C4-2B (cell line): ENCODE data around the gene MEP1A.
"Not testable (repeated sequence)": the region's sequence is repeated elsewhere in the genome, so short reads cannot be mapped to it uniquely, and the experiment has no call there.

Experiments used
- H3K27ac ChIP-seq: fragments of 450-650 bp; 2 replicates; pipeline ENCODE4 v1.5.1; 2017
- ZFX ChIP-seq: fragments of 450-650 bp; IDR thresholded peaks from 2 replicates; pipeline ENCODE4 v1.6.1; 2017
- TF ChIP-seq, protein P1 (sequence below): fragments of 450-650 bp; conservative IDR thresholded peaks from 2 replicates; pipeline ENCODE4 v1.5.1; 2017; ENCODE audit warnings: mild to moderate bottlenecking

Gene MEP1A

DNA sequence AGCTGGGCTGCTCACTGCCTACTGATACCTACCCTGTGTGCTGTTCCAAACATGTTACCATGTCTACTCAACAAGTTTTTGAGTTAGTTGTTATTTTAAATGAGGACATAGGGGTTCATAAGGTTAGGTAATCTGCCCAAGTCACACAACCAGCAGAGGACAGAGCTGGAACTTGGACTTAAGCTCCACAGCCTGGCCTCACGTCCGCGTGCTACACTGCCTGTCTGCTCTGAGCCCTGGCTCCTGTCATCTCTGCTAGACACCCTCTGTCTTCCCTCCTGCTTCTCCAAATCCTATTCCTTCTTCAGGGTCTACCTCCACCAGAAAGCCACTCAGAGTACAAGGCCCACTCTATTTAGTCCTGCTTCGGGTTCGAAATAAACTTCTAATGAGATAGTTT, 28.2 kb upstream of the MEP1A start:
- no peak overlapping the region for H3K27ac ChIP-seq
- TF ChIP-seq, protein P1, sequence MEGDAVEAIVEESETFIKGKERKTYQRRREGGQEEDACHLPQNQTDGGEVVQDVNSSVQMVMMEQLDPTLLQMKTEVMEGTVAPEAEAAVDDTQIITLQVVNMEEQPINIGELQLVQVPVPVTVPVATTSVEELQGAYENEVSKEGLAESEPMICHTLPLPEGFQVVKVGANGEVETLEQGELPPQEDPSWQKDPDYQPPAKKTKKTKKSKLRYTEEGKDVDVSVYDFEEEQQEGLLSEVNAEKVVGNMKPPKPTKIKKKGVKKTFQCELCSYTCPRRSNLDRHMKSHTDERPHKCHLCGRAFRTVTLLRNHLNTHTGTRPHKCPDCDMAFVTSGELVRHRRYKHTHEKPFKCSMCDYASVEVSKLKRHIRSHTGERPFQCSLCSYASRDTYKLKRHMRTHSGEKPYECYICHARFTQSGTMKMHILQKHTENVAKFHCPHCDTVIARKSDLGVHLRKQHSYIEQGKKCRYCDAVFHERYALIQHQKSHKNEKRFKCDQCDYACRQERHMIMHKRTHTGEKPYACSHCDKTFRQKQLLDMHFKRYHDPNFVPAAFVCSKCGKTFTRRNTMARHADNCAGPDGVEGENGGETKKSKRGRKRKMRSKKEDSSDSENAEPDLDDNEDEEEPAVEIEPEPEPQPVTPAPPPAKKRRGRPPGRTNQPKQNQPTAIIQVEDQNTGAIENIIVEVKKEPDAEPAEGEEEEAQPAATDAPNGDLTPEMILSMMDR = no peak
- TF ChIP-seq ZFX = no peak

DNA sequence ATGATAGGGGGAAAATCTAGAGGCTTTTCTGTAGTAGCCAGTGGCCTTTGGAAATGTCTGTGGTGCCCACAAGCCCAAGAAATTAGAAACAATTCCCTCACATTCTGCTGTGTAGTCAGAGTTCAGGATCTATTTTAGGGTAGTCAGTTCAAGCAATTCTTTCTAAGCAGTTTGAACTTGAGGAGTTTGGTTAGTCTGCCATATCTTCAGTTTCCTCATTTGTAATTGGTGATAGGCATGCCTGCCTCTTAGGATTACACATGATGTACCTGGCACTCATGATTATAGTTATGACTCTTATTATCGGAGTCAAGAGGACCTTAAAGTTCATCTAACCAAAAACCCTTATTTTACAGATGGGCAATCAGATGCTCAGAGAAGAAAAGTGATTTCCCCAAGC, 21.2 kb upstream of the MEP1A start:
- TF ChIP-seq, protein P1 = no peak
- no peak for TF ChIP-seq ZFX
- H3K27ac ChIP-seq = no peak overlapping the region

DNA sequence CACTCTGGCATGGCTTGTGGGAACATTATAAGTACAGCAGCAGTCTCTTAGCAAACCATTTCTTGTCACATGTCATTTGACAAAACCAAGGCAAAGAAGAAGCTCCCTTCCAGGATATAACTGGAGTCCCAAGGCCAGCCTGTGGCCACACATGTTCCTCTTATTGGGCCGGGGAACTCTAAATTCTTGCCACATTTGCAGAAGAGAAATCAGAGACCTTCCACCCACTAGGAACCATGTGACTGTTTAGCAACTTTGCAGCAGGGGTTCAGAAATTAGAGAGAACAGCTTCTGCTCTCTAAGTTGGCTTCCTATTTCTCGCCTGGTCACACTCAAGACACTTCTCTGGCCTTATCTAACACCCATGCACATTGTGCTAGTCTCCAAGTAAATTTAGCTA, 20.4 kb upstream of the MEP1A start:
- no peak overlapping the region for H3K27ac ChIP-seq
- TF ChIP-seq, protein P1 = no peak
- no peak for TF ChIP-seq ZFX

DNA sequence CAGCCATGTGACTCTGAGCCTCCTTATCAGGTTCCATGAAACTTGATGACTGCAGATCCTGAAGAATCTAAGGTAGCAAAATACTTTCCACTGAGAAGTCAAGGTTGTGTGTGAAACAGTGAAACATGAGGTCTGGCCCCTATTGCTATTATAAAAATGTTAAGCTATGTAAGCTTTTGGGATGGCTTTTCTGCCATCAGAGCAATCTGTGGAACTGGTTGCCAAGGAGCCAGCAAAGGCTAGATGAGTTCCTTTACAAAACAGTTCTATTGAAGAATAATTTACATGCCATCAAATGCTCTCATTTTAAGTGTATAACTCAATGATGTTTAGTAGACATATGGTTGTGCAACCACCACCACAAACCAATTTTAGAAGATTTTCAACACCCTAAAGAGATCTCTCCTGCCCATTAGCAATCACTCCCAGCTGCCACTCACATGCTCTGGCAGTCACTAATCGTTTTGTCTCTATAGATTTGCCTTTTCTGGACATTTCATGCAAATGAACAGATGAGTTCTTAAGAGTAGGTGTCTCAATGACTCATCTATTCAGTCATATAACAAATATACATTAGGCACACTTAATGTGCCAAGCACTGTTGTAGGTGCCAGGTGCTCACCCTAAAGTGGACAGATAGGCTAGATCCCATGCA, 19.9 kb upstream of the MEP1A start:
- H3K27ac ChIP-seq = no peak overlapping the region
- TF ChIP-seq, protein P1 = no peak
- no peak for TF ChIP-seq ZFX

DNA sequence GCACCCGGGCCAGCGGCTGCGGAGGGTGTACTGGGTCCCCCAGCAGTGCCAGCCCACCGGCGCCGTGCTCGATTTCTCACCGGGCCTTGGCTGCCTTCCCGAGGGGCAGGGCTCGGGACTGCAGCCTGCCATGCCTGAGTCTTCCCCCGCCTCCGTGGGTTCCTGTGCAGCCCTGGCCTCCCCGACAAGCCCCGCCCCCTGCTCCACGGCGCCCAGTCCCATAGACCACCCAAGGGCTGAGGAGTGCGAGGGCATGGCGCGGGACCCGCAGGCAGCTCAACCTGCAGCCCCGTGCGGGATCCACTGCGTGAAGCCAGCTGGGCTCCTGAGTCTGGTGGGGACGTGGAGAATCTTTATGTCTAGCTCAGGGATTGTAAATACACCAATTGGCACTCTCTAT, 18.5 kb upstream of the MEP1A start:
- H3K27ac ChIP-seq = not testable (repeated sequence)

DNA sequence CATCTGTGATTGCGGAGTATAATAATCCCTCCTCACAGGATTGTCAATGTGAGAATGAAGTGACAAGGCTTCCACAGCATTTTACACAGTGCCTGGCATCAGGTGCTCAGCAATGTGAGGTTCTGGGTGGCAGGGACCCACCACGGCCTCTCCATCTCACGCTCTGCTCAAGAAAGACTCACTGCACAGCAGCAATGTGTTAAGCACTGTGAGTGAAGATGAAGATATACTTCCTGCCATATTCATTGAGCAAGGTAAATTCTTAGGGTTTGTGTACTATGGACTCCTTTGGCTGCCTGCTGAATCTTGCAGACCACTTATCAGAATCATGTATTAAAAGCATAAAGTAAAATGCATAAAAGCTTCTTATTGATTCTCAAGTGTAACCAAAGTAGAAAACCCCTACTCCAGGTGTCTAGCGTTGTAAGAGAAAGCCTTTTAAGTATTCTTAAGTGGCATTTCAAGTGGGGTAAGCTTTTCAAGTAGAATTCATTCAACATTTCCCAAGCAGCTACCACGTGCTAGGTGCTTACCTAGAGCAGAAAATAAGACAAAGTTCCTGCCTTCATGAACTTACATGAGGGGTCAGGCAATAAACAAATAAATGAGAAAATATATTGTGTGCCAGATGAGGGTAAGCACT, 17.0 kb upstream of the MEP1A start:
- TF ChIP-seq ZFX = no peak
- TF ChIP-seq, protein P1 = no peak
- H3K27ac ChIP-seq = no peak overlapping the region

DNA sequence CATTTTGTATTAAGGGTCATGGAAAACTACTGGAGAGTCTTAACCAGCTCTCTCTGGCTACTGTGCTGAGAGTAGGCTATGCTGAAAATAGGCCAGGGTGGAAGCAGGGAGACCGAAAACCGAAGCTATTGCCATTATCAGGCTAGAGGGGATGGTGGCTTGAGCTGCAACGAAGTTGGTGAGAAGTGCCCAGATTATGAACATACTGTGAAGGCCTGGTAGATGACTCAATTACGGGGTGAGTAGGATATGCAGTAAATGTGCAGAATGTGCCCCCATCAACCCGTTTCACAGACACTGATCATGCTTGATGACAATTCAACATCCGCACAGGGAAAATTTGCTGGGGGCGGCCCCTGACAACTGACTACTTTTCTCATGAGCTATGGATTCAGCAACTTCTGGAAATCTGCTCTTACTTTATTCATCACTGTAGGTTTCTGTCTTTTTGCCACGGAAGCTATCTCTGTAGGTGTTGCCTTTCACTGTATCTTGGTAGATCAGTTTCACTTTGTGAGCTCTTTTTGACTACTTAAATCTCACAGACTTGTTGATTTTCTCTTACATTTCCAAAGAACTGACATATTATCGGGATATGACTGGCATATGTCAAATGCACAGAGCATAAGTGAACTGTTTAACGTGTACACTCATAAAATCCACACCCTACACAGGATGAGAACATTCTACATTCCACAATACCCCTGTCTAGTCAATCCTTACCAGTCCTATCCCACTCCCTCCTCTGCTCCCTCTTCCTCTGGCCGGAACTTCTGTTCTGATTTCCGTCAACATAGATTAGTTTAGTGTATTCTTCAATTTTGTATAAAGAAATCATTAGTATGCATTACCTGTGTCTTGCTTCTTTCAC, 15.5 kb upstream of the MEP1A start:
- TF ChIP-seq, protein P1 = no peak
- TF ChIP-seq ZFX = no peak
- H3K27ac ChIP-seq = no peak overlapping the region
